ENCODE measurements around the gene COL23A1.

The COL23A1 gene

DNA sequence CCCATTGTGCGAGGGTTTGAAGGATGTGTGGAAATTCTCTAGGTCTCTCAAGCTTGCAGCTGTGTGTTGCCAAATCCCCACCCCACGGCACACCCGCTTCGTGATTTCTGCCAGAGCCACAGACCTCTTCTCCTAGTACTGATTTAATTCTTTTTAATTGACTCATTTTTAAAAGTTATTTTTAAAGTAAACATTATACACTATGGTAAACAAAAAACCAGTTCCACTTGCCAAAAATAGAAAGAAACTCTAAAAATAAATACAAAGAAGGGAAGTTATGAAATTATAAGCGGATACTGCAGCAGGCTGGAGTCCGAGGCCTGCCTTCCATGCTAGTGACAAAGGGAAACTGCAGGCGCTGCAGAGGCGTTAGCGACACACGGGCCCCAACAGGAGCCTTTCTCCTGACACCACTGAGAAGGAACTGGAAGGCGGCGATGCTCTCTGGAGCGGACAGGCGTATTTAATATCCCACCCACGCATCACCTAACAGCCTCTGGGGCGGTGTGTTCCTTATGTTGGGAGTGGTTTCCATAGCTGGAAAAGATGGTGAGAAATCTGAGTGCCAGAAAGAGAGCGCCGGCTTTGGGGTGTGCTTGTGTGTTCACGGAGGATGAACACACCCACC is 122.5 kb downstream of the COL23A1 start:
- peaks cover 46 to 70% of the 10 kb centered on the region in 2 experiments for H3K4me1 ChIP-seq (ENCODE audit: control insufficient read depth in 1 of 2, insufficient read depth in 1 of 2, low read depth in 1 of 2, low read length in 1 of 2)
- H3K9me3 ChIP-seq, result no peaks in the 10 kb centered on the region
- no peaks in the 10 kb centered on the region for H3K27me3 ChIP-seq
- peak overlapping the region; percentile 33 to 51 for H3K4me3 ChIP-seq (ENCODE audit: low read depth in 1 of 2, low read length in 1 of 2)
- peak overlapping the region; percentile 76 for H3K27ac ChIP-seq
- TF ChIP-seq, protein P1, sequence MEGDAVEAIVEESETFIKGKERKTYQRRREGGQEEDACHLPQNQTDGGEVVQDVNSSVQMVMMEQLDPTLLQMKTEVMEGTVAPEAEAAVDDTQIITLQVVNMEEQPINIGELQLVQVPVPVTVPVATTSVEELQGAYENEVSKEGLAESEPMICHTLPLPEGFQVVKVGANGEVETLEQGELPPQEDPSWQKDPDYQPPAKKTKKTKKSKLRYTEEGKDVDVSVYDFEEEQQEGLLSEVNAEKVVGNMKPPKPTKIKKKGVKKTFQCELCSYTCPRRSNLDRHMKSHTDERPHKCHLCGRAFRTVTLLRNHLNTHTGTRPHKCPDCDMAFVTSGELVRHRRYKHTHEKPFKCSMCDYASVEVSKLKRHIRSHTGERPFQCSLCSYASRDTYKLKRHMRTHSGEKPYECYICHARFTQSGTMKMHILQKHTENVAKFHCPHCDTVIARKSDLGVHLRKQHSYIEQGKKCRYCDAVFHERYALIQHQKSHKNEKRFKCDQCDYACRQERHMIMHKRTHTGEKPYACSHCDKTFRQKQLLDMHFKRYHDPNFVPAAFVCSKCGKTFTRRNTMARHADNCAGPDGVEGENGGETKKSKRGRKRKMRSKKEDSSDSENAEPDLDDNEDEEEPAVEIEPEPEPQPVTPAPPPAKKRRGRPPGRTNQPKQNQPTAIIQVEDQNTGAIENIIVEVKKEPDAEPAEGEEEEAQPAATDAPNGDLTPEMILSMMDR (IDR thresholded peaks at IDR 0.05), result no peak
- no peaks in the 10 kb centered on the region for H3K36me3 ChIP-seq

- H3K4me3 ChIP-seq (ENCODE audit: low read depth in 1 of 2, low read length in 1 of 2), result peak overlapping the region; percentile 33 to 51
- peak overlapping the region; percentile 76 for H3K27ac ChIP-seq
- TF ChIP-seq, protein P1 (IDR thresholded peaks at IDR 0.05), result no peak
- H3K27me3 ChIP-seq, result no peaks in the 10 kb centered on the region
- H3K4me1 ChIP-seq (ENCODE audit: control insufficient read depth in 1 of 2, insufficient read depth in 1 of 2, low read depth in 1 of 2, low read length in 1 of 2), result peaks cover 46 to 75% of the 10 kb centered on the region in 2 experiments
- no peaks in the 10 kb centered on the region for H3K36me3 ChIP-seq
- H3K9me3 ChIP-seq, result no peaks in the 10 kb centered on the region
Measured at GRCh38 chr5:178467205-178467567, 123.0 kb downstream of the COL23A1 start.

GRCh38 chr5:178466342-178466741 is 123.9 kb downstream of the COL23A1 start:
- Histone ChIP-seq H3K4me3 (ENCODE audit: low read depth in 1 of 2, low read length in 1 of 2) (no peak overlapping the region), H3K4me1 (ENCODE audit: control insufficient read depth in 1 of 2, insufficient read depth in 1 of 2, low read depth in 1 of 2, low read length in 1 of 2) (peaks cover 46 to 78% of the 10 kb centered on the region in 2 experiments), H3K27ac (no peak overlapping the region), H3K36me3 (no peaks in the 10 kb centered on the region), H3K27me3 (no peaks in the 10 kb centered on the region), H3K9me3 (no peaks in the 10 kb centered on the region)
- TF ChIP-seq, protein P1 (IDR thresholded peaks at IDR 0.05), result no peak

DNA sequence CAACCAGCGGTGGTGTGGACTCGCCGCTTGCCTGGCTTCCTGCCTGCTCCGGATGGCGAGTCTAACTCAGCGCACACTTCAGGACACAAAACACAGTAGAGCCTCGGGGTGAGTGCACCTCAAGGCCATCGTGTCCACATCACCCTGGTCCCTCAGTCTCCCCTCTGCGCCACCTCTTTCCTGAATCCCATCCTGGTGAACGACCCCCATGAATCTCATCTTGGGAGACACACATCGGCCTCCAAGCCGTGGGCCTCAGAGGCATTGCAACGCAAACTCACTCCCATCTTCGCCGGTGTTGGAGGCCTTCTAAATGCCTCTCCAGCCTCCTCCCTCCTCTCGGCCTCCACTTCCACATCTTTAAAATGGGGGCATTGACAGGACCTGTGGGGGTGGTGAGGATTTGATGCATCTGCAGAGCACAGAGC is 124.3 kb downstream of the COL23A1 start:
- Histone ChIP-seq H3K27ac (no peak overlapping the region), H3K27me3 (no peaks in the 10 kb centered on the region), H3K9me3 (no peaks in the 10 kb centered on the region), H3K36me3 (no peaks in the 10 kb centered on the region), H3K4me1 (ENCODE audit: control insufficient read depth in 1 of 2, insufficient read depth in 1 of 2, low read depth in 1 of 2, low read length in 1 of 2) (peaks cover 51 to 82% of the 10 kb centered on the region in 2 experiments), H3K4me3 (ENCODE audit: low read depth in 1 of 2, low read length in 1 of 2) (no peak overlapping the region)
- TF ChIP-seq, protein P1 (IDR thresholded peaks at IDR 0.05), result no peak

- TF ChIP-seq, protein P1 (IDR thresholded peaks at IDR 0.05), result no peak
- Histone ChIP-seq H3K9me3 (no peaks in the 10 kb centered on the region), H3K4me1 (ENCODE audit: control insufficient read depth in 1 of 2, insufficient read depth in 1 of 2, low read depth in 1 of 2, low read length in 1 of 2) (peaks cover 52 to 82% of the 10 kb centered on the region in 2 experiments)
Measured at GRCh38 chr5:178465228-178465860, 124.8 kb downstream of the COL23A1 start.

More at GRCh38 chr5:178465228-178465860, 124.8 kb downstream of the COL23A1 start:
- no peaks in the 10 kb centered on the region for H3K27me3 ChIP-seq
- H3K36me3 ChIP-seq, result no peaks in the 10 kb centered on the region
- no peak overlapping the region for H3K27ac ChIP-seq
- no peak overlapping the region for H3K4me3 ChIP-seq (ENCODE audit: low read depth in 1 of 2, low read length in 1 of 2)

All from neutrophil (primary cell).